Endometrial microvascular endothelial cells (primary cell): ENCODE data around the gene TADA1. TPM values are rescaled to one million over a fixed set of nuclear protein-coding genes. Genes with fewer than 3 reads are reported as not detected.

Experiments used
- in situ Hi-C: cut with HindIII; loops from 2 replicates; pipeline ENCODE4 v1.10.0; 2017; ENCODE audit warnings: low sequenced_read_pairs, low pct_unique_long_range_greater_than_20kb; ENCODE audit errors: inconsistent ontology term
- total RNA-seq: library from RNA; depleted of rRNA; stranded (reverse); fragments of >200 nt; gene quantifications from one replicate; pipeline ENCODE4 v1.2.3, GENCODE V29; 2015; ENCODE audit errors: inconsistent ontology term

Gene TADA1
- total RNA-seq, 1 donor from 2014 or later = 12.0 TPM

GRCh38 chr1:166808952-166809351 lies 67.1 kb downstream of the TADA1 start:
- in situ Hi-C loops = no loop called here

Other genes with a start within 250 kb of the TADA1 start
- gene POGK, start 36.8 kb downstream of the TADA1 start, total RNA-seq = 23.6 TPM
- not detected for gene ILDR2, start 99.3 kb upstream of the TADA1 start, total RNA-seq
- gene MAEL, start 113.0 kb upstream of the TADA1 start, total RNA-seq = not detected
- not detected for gene GPA33, start 214.1 kb upstream of the TADA1 start, total RNA-seq
- gene STYXL2, start 217.8 kb upstream of the TADA1 start, total RNA-seq = not detected